Subcutaneous adipose tissue (tissue), 4 donors: ENCODE measurements around the gene GBP7. TPM values are rescaled to one million over a fixed set of nuclear protein-coding genes. Genes with fewer than 3 reads are reported as not detected.

Experiments
- CTCF ChIP-seq: fragments of 450-650 bp; IDR thresholded peaks from one replicate; pipeline ENCODE4 v1.5.1; 2016; ENCODE audit warnings: low read depth, mild to moderate bottlenecking, control low read depth, antibody characterized with exemption, moderate library complexity
- total RNA-seq, 4 donors: library from RNA; depleted of rRNA; stranded (reverse); fragments of >200 nt; gene quantifications; one replicate each; pipeline ENCODE4 v1.1.0, GENCODE V29; 2016

Gene GBP7
- total RNA-seq, 4 donors from 2014 or later, result not detected

- no peak for TF ChIP-seq CTCF
Observed at GRCh38 chr1:89100412-89100811, 75.4 kb downstream of the GBP7 start.

- TF ChIP-seq CTCF, result no peak
Observed at GRCh38 chr1:89098857-89099256, 76.9 kb downstream of the GBP7 start.

- no peak for TF ChIP-seq CTCF
Observed at GRCh38 chr1:89095737-89096136, 80.1 kb downstream of the GBP7 start.

- no peak for TF ChIP-seq CTCF
Observed at GRCh38 chr1:89089962-89090361, 85.8 kb downstream of the GBP7 start.

- no peak for TF ChIP-seq CTCF
Observed at GRCh38 chr1:89088572-89088971, 87.2 kb downstream of the GBP7 start.

GRCh38 chr1:89087241-89087640 is 88.6 kb downstream of the GBP7 start:
- no peak for TF ChIP-seq CTCF

- TF ChIP-seq CTCF, result no peak
Observed at GRCh38 chr1:89085781-89086180, 90.0 kb downstream of the GBP7 start.

Other genes starting within 250 kb of the GBP7 start
- gene KYAT3, start 183.4 kb downstream of the GBP7 start, total RNA-seq, result 10 to 100 TPM; 28.8 to 78.9 (median 33.5) TPM
- gene RBMXL1, start 183.4 kb downstream of the GBP7 start, total RNA-seq, result 10 to 100 TPM in 3 of 4 donors, 1 to 10 TPM in 1; 9.0 to 29.8 (median 15.1) TPM
- 10 to 100 TPM; 15.5 to 22.8 (median 17.6) TPM for gene GBP3, start 153.1 kb downstream of the GBP7 start, total RNA-seq
- gene GBP1, start 110.8 kb downstream of the GBP7 start, total RNA-seq, result 10 to 100 TPM; 12.9 to 77.8 (median 16.7) TPM
- 100 to 1,000 TPM in 1 of 4 donors, 10 to 100 TPM in 3; 47.8 to 124 (median 81.0) TPM for gene GBP2, start 49.9 kb downstream of the GBP7 start, total RNA-seq
- gene GBP4, start 22.9 kb upstream of the GBP7 start, total RNA-seq, result 10 to 100 TPM in 1 of 4 donors, 1 to 10 TPM in 3; 5.4 to 70.6 (median 6.9) TPM
- gene GBP5, start 96.9 kb upstream of the GBP7 start, total RNA-seq, result 1 to 10 TPM; 3.1 to 8.3 (median 5.7) TPM
- gene GBP6, start 188.1 kb upstream of the GBP7 start, total RNA-seq, result not detected